ENCODE data around the gene ITPR1.

Gene ITPR1

GRCh38 chr3:4720316-4721075 is 227.3 kb downstream of the ITPR1 start:
- no peak for DNase-seq (ENCODE audit: low read depth)

GRCh38 chr3:4721511-4721911 is 228.4 kb downstream of the ITPR1 start:
- no peak for DNase-seq (ENCODE audit: low read depth)

DNA sequence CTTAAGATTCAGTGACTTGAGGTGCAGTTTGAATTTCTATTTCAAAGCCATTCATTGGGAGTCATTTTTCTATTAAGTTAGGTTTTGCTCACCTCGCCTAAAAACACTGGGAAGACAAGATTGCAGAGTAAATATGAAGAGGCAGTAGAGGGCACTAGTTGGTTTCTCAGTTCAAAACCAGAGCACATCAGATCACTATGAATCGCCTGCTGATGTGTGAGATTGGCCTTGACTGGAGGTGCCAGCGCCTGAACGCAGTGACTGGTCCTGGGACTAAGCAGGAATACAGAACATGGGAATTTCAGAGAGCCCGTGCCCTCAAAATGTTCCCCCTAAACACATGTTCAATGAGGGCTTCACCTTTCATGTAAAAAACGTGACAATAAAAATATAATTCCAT is 229.0 kb downstream of the ITPR1 start:
- DNase-seq (ENCODE audit: low read depth) = no peak

GRCh38 chr3:4724051-4724629 is 231.0 kb downstream of the ITPR1 start:
- no peak for DNase-seq (ENCODE audit: low read depth)

DNA sequence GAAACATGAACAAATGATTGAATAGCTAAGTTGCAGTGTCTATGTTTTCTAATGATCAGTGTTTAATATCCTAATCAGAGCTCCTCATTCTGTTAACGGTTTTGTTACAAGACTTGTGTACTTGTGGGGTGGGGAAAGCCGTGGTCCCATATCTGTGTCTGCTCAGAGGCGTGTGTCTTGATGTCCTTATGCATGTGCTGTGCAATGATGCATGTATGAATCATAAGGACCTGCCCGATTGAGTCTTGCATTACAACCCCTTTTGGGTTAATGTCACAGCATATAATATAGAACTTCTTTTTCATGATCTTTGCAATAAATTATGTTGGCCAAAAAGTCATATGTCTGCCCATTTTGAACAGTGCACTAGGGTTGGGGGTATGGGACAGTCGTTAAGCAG is 233.4 kb downstream of the ITPR1 start:
- no peak for DNase-seq (ENCODE audit: low read depth)

GRCh38 chr3:4729061-4729973 is 236.2 kb downstream of the ITPR1 start:
- no peak for DNase-seq (ENCODE audit: low read depth)

- no peak for DNase-seq (ENCODE audit: low read depth)
These were observed 237.6 kb downstream of the ITPR1 start for GRCh38 chr3:4730719-4731118.

- no peak for DNase-seq (ENCODE audit: low read depth)
These were observed 238.5 kb downstream of the ITPR1 start for GRCh38 chr3:4731543-4732111.

- no peak for DNase-seq (ENCODE audit: low read depth)
These were observed 239.8 kb downstream of the ITPR1 start for GRCh38 chr3:4732925-4733324.

DNA sequence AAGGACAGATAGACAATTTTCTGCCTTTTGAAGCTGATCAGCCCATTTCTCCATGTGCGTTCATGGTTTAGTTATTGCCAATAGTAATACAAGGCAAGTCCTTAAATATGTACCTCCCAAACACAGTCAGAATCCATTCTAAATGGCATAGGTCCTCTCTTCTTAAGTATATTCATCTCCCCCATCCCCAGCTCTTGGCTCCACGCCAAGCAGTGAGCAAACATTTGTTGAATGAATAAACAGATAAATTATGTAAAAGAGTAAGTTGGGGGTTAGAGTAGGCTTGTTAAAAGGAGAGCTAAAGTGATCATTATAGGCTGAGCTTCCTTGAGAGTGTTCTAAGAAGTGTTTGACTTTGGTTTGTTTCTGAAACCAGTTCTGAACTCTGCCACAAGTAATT is 241.3 kb downstream of the ITPR1 start:
- no peak for DNase-seq (ENCODE audit: low read depth)

DNA sequence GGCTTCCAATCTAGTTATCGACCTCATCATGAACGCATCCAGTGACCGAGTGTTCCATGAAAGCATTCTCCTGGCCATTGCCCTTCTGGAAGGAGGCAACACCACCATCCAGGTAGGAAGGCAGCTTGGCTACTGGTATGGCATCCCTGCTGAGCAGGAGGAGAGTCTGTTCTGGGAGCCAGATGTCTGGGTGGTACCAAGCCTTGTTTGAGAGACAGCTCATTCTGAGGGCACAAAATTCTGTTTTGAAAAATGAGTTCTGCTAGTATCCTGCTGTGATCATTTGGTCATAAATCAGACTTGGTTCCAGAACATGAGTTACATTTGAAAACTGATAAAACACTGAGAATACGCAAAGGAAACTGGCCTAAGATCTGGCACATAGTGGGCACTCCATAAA is 242.1 kb downstream of the ITPR1 start:
- no peak for DNase-seq (ENCODE audit: low read depth)

- DNase-seq (ENCODE audit: low read depth) = no peak
These were observed 243.2 kb downstream of the ITPR1 start for GRCh38 chr3:4736284-4736861.

GRCh38 chr3:4738737-4739274 is 245.7 kb downstream of the ITPR1 start:
- DNase-seq (ENCODE audit: low read depth) = no peak

DNA sequence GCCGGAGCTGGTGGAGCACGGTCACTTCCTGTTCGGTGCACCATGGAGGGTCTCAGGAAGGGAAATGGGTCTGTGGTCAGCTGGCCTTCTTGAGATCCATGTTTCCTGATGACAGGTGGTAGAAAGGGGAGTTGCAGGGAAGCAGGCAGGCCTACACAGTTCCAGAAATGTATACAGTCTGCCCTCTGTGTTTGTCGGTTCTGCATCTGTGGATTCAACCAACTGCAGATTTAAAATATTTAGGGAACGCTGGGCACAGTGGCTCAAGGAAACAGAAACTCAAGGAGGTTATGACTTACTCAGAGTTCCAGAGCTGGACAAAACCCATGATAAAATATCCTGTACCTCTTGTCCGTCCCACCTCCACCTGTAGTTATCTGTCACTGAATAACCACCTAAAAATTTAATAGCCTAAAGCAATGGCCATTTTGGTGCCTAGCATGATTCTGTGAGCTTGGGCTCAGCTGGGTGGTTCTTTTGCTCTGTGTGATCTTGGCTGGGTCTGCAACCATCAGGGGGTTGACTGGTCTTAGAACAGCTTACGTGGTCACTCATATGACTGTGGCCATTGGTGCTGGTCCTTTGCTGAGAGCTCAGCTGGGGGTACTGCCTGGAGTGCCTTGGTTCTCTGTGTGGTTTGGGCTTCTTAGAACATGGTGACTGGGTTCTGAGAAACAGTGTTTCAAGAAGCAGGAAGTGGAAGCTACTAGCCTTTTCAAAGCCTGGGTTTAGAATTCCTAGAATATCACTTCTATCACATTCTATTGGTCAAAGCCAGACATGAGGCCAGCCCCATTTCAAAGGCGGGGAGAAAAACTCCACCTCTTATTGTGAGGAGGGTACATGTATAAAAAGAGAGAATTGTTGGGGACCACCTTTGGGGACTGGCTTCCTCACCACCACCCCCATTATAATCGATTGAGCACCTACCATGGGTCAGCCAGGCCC is 246.4 kb downstream of the ITPR1 start:
- no peak for DNase-seq (ENCODE audit: low read depth)

GRCh38 chr3:4740397-4741105 is 247.4 kb downstream of the ITPR1 start:
- no peak for DNase-seq (ENCODE audit: low read depth)

DNA sequence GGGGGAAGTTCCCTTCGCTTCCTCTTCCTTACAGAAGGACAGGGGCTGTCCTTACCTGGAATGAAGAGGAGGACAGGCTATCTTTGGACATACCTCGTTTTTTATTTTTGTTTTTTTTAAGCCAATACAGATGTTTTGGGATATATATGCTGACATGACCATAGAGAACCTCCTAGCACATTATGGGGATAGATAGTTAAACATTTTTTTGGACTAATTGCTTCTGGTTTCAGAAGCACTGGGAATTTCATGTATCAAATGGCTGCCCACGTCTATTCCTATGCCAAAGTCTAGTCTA is 247.9 kb downstream of the ITPR1 start:
- no peak for DNase-seq (ENCODE audit: low read depth)

DNA sequence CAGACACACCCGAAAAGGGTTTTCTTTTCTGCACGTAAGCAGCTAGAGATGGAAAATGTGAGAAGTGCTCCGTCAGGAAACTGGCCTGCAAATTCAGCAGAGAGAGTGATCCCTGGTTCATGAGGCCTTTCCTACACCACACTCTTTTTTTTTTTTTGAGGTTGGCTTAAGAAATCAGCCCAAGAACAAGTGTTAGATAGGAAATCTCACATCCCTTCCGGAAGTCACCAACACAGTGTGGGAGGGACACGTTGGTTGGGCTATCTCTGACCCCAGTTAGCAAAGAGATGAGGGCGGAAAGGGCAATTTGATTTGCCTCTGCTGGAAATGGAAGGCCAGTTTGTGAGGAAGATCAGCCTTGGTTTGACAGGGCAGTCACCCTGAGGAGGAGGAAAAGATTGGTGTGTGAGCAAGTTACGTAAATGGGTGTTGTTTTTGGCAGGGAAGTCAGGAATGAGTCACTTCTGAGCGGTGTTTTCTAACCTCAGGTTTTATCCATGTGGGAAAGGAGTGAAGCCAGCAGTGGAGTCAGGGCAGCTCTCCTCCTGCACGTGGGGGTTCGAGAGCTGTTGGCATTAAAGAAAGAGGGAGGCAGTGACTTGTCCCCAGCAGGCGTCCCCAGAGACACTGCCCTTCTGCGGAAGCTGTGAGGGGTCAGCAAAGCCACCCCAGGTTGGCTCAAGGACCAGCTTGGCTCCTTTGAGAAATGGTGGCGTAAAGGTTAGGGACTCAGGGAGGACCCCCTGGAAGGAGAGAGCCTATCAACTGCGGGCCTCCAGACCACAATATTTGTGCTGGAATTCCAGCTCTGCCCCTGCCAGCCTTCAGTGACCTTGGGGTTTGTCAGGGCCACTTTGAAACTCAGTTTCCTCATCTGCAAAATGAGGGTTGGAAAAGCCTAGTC is 248.5 kb downstream of the ITPR1 start:
- no peak for DNase-seq (ENCODE audit: low read depth)

DNA sequence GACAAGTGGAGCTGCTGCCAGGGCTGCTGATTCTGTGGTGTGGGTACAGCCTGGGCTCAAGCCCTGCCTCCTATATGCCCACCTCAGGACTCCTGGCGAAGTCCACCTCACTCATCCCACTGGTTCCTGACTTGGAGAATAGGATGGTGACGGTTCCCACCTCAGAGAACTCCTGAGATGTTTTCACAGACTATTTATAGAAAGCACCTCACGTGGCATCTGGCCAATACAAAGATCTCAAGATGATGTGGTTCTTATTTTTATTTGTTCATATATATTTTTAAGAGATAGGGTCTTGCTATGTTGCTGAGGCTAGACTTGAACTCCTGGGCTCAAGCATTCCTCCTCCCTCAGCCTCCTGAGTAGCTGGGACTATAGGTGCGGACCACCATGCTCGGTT is 249.2 kb downstream of the ITPR1 start:
- DNase-seq (ENCODE audit: low read depth) = no peak

DNA sequence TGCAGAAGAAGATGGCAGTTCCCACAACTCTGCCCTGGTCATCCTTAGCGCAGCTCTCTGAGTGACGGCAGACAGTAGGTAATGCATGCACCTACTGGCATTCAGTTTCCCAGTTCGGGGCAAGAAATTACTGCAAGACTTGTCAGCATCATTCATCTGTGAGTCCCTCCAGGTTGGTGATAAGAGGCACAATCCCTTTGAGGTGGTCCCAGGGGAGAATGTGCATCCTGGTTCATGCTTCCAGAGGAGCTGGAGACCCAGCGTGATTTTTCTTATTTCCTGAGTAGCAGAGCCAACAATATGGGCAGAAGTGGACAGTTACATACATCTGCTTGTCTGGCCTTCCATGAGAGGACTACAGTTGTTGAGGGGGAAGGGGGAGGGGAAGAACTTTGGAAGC is 250.2 kb downstream of the ITPR1 start:
- no peak for DNase-seq (ENCODE audit: low read depth)
